WI38 (cell line): ENCODE data around the gene CERKL.

Experiments used
- H3K4me3 ChIP-seq: 2 replicates; pipeline ENCODE4 v1.5.1; 2011; ENCODE audit warnings: low read depth, mild to moderate bottlenecking, control low read depth, low read length
- TF ChIP-seq, protein P1 (sequence below): IDR thresholded peaks from 2 replicates; pipeline ENCODE4 v1.5.1; 2012; ENCODE audit warnings: low read depth, mild to moderate bottlenecking, control low read depth, low read length

Gene CERKL

DNA sequence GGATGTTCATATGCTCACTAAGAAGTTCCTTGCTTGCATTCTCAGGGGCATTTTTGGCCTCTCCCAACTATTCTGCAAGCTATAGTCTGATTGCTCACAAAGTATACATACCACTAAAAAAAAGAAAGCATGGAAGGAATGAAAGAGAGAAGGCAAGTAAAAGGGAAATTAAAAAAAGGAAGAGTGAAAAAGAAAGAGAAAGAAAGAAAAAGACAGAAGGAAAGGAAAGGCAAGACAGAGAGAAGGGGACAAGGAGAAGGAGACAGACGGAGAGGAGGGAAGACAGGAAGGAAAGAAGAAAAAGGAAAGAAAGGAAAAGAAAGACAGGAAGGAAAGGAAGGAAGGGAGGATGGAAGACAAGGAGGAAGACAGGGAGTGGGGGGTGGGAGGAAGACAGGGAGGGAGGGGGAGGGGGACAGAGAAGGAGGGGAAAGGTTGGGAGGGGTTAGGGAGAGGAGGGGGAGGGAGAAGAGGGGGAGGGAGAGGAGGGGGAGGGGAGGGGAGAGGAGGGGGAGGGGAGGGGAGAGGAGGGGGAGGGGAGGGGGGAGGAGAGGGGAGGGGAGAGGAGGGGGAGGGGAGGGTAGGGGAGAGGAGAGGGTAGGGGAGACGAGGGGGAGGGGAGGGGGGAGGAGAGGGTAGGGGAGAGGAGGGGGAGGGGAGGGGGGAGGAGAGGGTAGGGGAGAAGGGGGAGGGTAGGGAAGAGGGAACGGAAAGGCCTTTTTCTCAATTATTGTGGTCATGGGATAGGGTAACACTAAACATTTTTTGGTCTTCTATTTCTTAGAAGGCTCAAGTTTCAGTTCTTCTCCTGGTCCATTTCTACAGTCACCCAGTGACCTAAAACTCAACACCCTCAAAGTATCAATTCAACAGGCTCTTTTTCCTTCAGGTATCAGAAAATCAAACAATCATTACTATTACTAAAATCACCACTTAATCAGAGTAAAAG is 50.7 kb downstream of the CERKL start:
- TF ChIP-seq, protein P1, sequence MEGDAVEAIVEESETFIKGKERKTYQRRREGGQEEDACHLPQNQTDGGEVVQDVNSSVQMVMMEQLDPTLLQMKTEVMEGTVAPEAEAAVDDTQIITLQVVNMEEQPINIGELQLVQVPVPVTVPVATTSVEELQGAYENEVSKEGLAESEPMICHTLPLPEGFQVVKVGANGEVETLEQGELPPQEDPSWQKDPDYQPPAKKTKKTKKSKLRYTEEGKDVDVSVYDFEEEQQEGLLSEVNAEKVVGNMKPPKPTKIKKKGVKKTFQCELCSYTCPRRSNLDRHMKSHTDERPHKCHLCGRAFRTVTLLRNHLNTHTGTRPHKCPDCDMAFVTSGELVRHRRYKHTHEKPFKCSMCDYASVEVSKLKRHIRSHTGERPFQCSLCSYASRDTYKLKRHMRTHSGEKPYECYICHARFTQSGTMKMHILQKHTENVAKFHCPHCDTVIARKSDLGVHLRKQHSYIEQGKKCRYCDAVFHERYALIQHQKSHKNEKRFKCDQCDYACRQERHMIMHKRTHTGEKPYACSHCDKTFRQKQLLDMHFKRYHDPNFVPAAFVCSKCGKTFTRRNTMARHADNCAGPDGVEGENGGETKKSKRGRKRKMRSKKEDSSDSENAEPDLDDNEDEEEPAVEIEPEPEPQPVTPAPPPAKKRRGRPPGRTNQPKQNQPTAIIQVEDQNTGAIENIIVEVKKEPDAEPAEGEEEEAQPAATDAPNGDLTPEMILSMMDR = no peak
- no peak overlapping the region for H3K4me3 ChIP-seq

DNA sequence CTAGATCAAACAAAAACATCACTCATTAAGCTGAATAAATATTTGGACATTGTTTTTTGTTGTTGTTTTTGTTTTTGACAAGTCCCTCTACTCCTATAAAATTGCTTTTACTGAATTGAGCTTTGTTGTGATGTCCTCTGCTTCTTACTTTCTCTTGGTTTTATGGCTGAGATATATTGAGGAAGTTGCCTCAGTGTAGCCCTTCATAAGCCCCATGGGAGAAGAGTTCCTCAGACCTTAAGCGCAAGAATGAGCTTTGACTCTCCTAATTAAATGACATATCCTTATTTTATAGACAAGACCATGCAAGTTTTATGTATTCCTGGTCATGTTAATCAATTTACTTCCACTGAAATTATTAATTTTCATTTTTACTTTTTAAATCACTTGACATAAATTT is 54.9 kb downstream of the CERKL start:
- TF ChIP-seq, protein P1 = no peak
- no peak overlapping the region for H3K4me3 ChIP-seq

GRCh38 chr2:181596556-181596955 is 60.3 kb downstream of the CERKL start:
- H3K4me3 ChIP-seq = no peak overlapping the region
- TF ChIP-seq, protein P1 = no peak

GRCh38 chr2:181594322-181594721 is 62.6 kb downstream of the CERKL start:
- TF ChIP-seq, protein P1 = no peak
- H3K4me3 ChIP-seq = no peak overlapping the region

DNA sequence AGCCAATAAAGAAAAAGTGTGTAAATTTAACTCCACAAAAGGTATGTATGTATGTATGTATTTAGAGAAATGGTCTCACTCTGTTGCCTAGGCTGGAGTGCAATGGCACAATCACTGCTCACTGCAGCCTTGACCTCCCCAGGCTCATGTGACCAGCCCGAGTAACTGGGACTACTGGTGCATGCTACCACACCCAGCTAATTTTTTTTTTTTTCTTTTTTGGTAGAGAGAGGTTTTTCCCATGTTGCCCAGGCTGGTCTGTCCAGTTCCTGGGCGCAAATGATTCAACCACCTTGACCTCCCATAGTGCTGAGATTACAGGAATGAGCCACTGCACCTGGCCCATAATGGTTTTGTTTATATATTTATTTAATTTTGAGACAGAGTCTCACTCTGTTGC is 67.1 kb downstream of the CERKL start:
- TF ChIP-seq, protein P1 = no peak
- no peak overlapping the region for H3K4me3 ChIP-seq

- no peak overlapping the region for H3K4me3 ChIP-seq
- TF ChIP-seq, protein P1 = no peak
Observed at GRCh38 chr2:181588546-181588945, 68.4 kb downstream of the CERKL start.

GRCh38 chr2:181586569-181587081 is 70.3 kb downstream of the CERKL start:
- TF ChIP-seq, protein P1 = no peak
- H3K4me3 ChIP-seq = no peak overlapping the region
